Smooth muscle cell (in vitro differentiated cells): ENCODE data around the gene CYLD. TPM values are rescaled to one million over a fixed set of nuclear protein-coding genes. Genes with fewer than 3 reads are reported as not detected.

Experiments used
- DNase-seq: peaks from one replicate; lab custom pipeline; 2025; ENCODE audit not compliant: unreplicated experiment; lab: John Stamatoyannopoulos, UW
- H2AFZ ChIP-seq: fragments of 200-600 bp; sonication (generic); 2 replicates; pipeline ENCODE4 v1.6.0; 2016; ENCODE audit warnings: antibody characterized with exemption, low read depth, mild to moderate bottlenecking
- H3F3A ChIP-seq: fragments of 200-600 bp; sonication (generic); 2 replicates; pipeline ENCODE4 v1.6.0; 2017; ENCODE audit warnings: antibody characterized with exemption, low read depth
- H3K27ac ChIP-seq: fragments of 200-600 bp; sonication (generic); 2 replicates; pipeline ENCODE4 v1.5.1; 2016; ENCODE audit warnings: low read depth, mild to moderate bottlenecking
- H3K27me3 ChIP-seq: fragments of 200-600 bp; sonication (generic); 2 replicates; pipeline ENCODE4 v1.6.1; 2016; ENCODE audit warnings: low read depth, mild to moderate bottlenecking
- H3K36me3 ChIP-seq: fragments of 200-600 bp; sonication (generic); 2 replicates; pipeline ENCODE4 v1.5.1; 2016; ENCODE audit warnings: low read depth
- H3K4me1 ChIP-seq: fragments of 200-600 bp; sonication (generic); 2 replicates; pipeline ENCODE4 v1.5.1; 2016; ENCODE audit warnings: low read depth
- H3K4me2 ChIP-seq: fragments of 200-600 bp; sonication (generic); 2 replicates; pipeline ENCODE4 v1.6.0; 2016; ENCODE audit warnings: mild to moderate bottlenecking
- H3K4me3 ChIP-seq: fragments of 200-600 bp; sonication (generic); 2 replicates; pipeline ENCODE4 v1.5.1; 2016; ENCODE audit warnings: mild to moderate bottlenecking
- H3K79me2 ChIP-seq: fragments of 200-600 bp; sonication (generic); 2 replicates; pipeline ENCODE4 v1.6.0; 2016; ENCODE audit warnings: low read depth, mild to moderate bottlenecking
- H3K9ac ChIP-seq: fragments of 200-600 bp; sonication (generic); 2 replicates; pipeline ENCODE4 v1.6.0; 2016; ENCODE audit warnings: low read depth
- H3K9me3 ChIP-seq: fragments of 200-600 bp; sonication (generic); replicated peaks from 2 replicates; pipeline ENCODE4 v1.5.1; 2016; ENCODE audit warnings: low read depth
- H4K20me1 ChIP-seq: fragments of 200-600 bp; sonication (generic); 2 replicates; pipeline ENCODE4 v1.6.0; 2016; ENCODE audit warnings: low read depth
- WGBS: methylation state at CpG from one replicate; pipeline ENCODE4 v1.1.7; 2016; ENCODE audit warnings: low lambda C conversion rate; 5-methylcytosine and 5-hydroxymethylcytosine counted together
- polyA plus RNA-seq: library from polyadenylated mRNA; unstranded; fragments of >200 nt; fragmentation: Nextera tagmentation; extraction: Ambion mirVana; gene quantifications from 2 replicates; pipeline ENCODE4 v1.2.1, GENCODE V29; 2016
- total RNA-seq: library from RNA; depleted of rRNA; stranded (reverse); fragments of >200 nt; gene quantifications from 2 replicates; pipeline ENCODE4 v1.2.3, GENCODE V29; 2014
- TF ChIP-seq, protein P1 (sequence below): fragments of 200-600 bp; sonication (generic); IDR thresholded peaks from 2 replicates; pipeline ENCODE4 v1.5.1; 2017; ENCODE audit warnings: borderline replicate concordance, mild to moderate bottlenecking, antibody characterized with exemption; ENCODE audit not compliant: insufficient read depth, poor library complexity, severe bottlenecking

The CYLD gene
- total and polyA plus RNA-seq, 2 experiments from 2014 or later: 11.3 to 13.8 TPM

DNA sequence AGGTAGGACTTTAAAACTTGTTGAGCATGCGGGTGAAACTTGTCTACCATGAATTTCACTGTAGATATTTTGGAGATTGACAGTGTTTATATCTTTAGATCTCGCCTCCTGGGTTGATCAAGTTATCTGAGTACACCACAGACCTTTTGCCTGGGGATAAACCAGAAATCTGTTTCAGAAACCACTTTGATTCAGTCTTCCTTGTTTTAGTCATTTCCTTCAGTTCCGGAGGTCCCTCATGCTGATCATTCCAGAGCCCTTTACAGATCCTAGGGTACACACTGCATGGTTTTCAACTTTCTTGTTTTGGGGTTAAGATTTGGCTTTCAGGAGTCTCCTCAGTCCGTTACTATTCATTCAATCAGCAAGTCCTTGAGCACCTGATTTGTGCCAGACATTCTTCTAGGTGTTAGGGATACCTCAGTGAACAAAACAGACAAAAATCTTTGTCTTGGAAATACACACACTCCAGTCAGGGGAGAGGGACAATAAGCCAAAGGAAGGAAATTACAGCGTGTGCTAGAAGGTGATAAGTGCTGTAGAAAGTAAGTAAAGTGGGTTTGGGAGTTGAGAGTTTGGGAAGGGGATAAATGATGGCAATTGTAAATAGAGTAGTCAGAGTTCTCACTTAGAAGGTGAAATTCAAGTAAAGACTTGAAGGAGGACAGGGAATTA lies 36.3 kb upstream of the CYLD start:
- H3F3A ChIP-seq: no peaks in the 10 kb centered on the region
- no peaks in the 10 kb centered on the region for H3K4me1 ChIP-seq
- H3K27me3 ChIP-seq: no peaks in the 10 kb centered on the region
- DNase-seq: no peak
- WGBS: 75% methylated on average over 5 of the region's 5 CpGs
- no peak overlapping the region for H3K4me2 ChIP-seq
- H3K4me3 ChIP-seq: no peak overlapping the region
- no peak overlapping the region for H3K27ac ChIP-seq
- H3K79me2 ChIP-seq: no peaks in the 10 kb centered on the region
- H3K9ac ChIP-seq: no peak overlapping the region
- no peaks in the 10 kb centered on the region for H4K20me1 ChIP-seq
- no peak overlapping the region for H2AFZ ChIP-seq
- H3K9me3 ChIP-seq: peaks cover 11% of the 10 kb centered on the region
- H3K36me3 ChIP-seq: no peaks in the 10 kb centered on the region
- TF ChIP-seq, protein P1, sequence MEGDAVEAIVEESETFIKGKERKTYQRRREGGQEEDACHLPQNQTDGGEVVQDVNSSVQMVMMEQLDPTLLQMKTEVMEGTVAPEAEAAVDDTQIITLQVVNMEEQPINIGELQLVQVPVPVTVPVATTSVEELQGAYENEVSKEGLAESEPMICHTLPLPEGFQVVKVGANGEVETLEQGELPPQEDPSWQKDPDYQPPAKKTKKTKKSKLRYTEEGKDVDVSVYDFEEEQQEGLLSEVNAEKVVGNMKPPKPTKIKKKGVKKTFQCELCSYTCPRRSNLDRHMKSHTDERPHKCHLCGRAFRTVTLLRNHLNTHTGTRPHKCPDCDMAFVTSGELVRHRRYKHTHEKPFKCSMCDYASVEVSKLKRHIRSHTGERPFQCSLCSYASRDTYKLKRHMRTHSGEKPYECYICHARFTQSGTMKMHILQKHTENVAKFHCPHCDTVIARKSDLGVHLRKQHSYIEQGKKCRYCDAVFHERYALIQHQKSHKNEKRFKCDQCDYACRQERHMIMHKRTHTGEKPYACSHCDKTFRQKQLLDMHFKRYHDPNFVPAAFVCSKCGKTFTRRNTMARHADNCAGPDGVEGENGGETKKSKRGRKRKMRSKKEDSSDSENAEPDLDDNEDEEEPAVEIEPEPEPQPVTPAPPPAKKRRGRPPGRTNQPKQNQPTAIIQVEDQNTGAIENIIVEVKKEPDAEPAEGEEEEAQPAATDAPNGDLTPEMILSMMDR: no peak

DNA sequence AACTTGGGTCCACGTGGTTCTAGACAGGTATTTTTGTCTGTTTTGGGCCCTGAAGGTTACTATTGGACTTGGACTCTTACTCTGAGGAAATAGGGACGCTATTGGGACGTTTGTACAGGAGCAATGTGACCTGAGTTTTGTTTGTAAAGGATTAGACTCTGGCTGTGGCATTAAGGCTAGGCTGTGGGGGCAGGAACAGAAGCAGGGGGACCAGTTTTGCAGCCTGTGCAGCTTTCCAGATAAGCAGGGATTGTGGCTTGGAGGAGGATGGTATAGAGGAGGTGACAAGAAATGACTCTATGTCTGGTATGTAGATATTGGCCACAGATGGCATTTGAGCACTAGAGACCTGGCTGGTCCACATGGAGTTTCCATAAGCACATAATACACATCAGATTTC lies 35.6 kb upstream of the CYLD start:
- H3K27ac ChIP-seq: no peak overlapping the region
- H3F3A ChIP-seq: no peaks in the 10 kb centered on the region
- no peak overlapping the region for H2AFZ ChIP-seq

DNA sequence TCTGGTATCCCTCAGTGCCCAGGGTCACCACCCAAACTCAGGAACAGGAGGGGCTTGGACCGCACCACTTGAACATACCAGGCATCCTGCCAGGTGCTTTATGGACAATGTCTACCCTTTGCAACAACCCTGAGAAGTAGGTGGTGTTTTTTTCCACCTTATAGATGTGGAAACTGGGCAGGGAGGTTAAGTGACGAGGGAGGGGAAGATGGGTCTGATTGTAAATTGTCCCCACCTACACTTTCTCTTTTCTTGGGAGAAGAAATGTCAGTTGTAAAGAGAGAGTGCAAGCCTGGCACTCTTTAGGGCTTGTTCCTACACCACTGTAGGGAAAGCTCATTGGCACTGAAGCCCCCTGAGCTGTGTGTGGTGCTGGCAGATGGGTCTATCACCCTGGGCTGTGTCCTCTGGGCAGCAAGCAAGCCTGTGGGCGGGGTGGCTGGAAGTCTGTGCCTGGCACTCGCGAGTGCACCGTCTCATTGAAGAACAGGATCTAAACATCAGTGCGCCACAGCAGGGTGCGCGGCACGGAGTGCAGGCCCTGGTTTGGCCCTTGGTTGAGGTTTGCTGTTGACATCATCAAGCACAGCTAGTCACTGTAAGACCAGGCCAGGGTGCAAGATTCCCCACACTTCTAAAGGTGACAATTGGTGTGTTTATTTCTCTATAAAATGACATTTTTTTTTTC lies 33.4 kb upstream of the CYLD start:
- H3K9ac ChIP-seq: no peak overlapping the region
- no peak overlapping the region for H3K4me3 ChIP-seq
- TF ChIP-seq, protein P1: no peak
- H3K79me2 ChIP-seq: no peaks in the 10 kb centered on the region
- H3K27ac ChIP-seq: no peak overlapping the region
- no peaks in the 10 kb centered on the region for H3K27me3 ChIP-seq
- H2AFZ ChIP-seq: no peak overlapping the region
- no peaks in the 10 kb centered on the region for H4K20me1 ChIP-seq
- no peaks in the 10 kb centered on the region for H3F3A ChIP-seq
- H3K9me3 ChIP-seq: peaks cover 11% of the 10 kb centered on the region
- H3K4me1 ChIP-seq: no peaks in the 10 kb centered on the region
- H3K36me3 ChIP-seq: no peaks in the 10 kb centered on the region
- DNase-seq: no peak
- 90% methylated on average over 10 of the region's 10 CpGs for WGBS
- no peak overlapping the region for H3K4me2 ChIP-seq

More for the DNA sequence above, 35.6 kb upstream of the CYLD start:
- Histone ChIP-seq H3K4me1 (no peaks in the 10 kb centered on the region), H3K9me3 (peaks cover 11% of the 10 kb centered on the region), H3K36me3 (no peaks in the 10 kb centered on the region), H3K79me2 (no peaks in the 10 kb centered on the region), H3K27me3 (no peaks in the 10 kb centered on the region), H4K20me1 (no peaks in the 10 kb centered on the region), H3K4me3 (no peak overlapping the region), H3K4me2 (no peak overlapping the region), H3K9ac (no peak overlapping the region)
- TF ChIP-seq, protein P1: no peak
- 46% methylated on average over 3 of the region's 3 CpGs for WGBS
- DNase-seq: no peak
